Keratinocyte (primary cell): Measurements from ENCODE around the gene TLK1. TPM values are rescaled to one million over a fixed set of nuclear protein-coding genes. Genes with fewer than 3 reads are reported as not detected.

Source experiments
- DNase-seq: peaks from one replicate; pipeline ENCODE4 v3.0.0-alpha.2; 2011; ENCODE audit warnings: low read depth, missing footprints, low spot score
- FAIRE-seq: peaks from 2 replicates; lab custom pipeline; 2011; peaks lifted over from hg19 to GRCh38; lab: Jason Lieb, UNC
- H2AFZ ChIP-seq: 2 replicates; pipeline ENCODE4 v1.6.0; 2012; ENCODE audit warnings: low read length, control low read depth, inconsistent platforms; ENCODE audit not compliant: control insufficient read depth
- H3K27ac ChIP-seq: 2 replicates; pipeline ENCODE4 v1.5.1; 2011; ENCODE audit warnings: low read length; ENCODE audit not compliant: control insufficient read depth, insufficient read depth
- H3K27me3 ChIP-seq: 3 replicates; pipeline ENCODE4 v1.6.0; 2011; ENCODE audit warnings: low read length; ENCODE audit not compliant: control insufficient read depth, insufficient read depth; ENCODE audit errors: extremely low read depth
- H3K36me3 ChIP-seq, 2 experiments: 2 replicates in 1 of 2; 3 replicates in 1 of 2; pipeline ENCODE4 v1.5.1; 2011; ENCODE audit warnings: low read length in 2 of 2, mild to moderate bottlenecking in 1 of 2; ENCODE audit not compliant: control insufficient read depth in 2 of 2, insufficient read depth in 2 of 2; ENCODE audit errors: extremely low read depth in 1 of 2
- H3K4me1 ChIP-seq: 3 replicates; pipeline ENCODE4 v1.5.1; 2011; ENCODE audit warnings: low read length; ENCODE audit not compliant: control insufficient read depth, insufficient read depth; ENCODE audit errors: extremely low read depth
- H3K4me2 ChIP-seq: 3 replicates; pipeline ENCODE4 v1.6.0; 2011; ENCODE audit warnings: low read depth, low read length; ENCODE audit not compliant: control insufficient read depth, insufficient read depth; ENCODE audit errors: extremely low read depth
- H3K4me3 ChIP-seq, 3 experiments: fragments of 200-600 bp in 1 of 3; sonication (generic) in 1 of 3; 2 replicates in 2 of 3; 3 replicates in 1 of 3; pipeline ENCODE4 v1.5.1; 2011 to 2016; ENCODE audit warnings: low read length in 3 of 3, mild to moderate bottlenecking in 3 of 3, control low read depth in 2 of 3, inconsistent platforms in 1 of 3, low read depth in 1 of 3, mixed read lengths in 1 of 3, mixed run types in 1 of 3, moderate library complexity in 1 of 3; ENCODE audit not compliant: control insufficient read depth in 2 of 3, insufficient read depth in 2 of 3; ENCODE audit errors: extremely low read depth in 1 of 3
- H3K79me2 ChIP-seq: 2 replicates; pipeline ENCODE4 v1.6.0; 2012; ENCODE audit warnings: low read length; ENCODE audit not compliant: control insufficient read depth, insufficient read depth
- H3K9ac ChIP-seq: 3 replicates; pipeline ENCODE4 v1.6.0; 2011; ENCODE audit warnings: low read length; ENCODE audit not compliant: control insufficient read depth, insufficient read depth; ENCODE audit errors: extremely low read depth
- H3K9me1 ChIP-seq: 3 replicates; pipeline ENCODE4 v1.6.0; 2011; ENCODE audit warnings: low read length; ENCODE audit not compliant: control insufficient read depth, insufficient read depth; ENCODE audit errors: extremely low read depth
- H3K9me3 ChIP-seq: 2 replicates; pipeline ENCODE4 v1.5.1; 2012; ENCODE audit warnings: low read depth, low read length; ENCODE audit not compliant: control insufficient read depth
- H4K20me1 ChIP-seq: 3 replicates; pipeline ENCODE4 v1.6.0; 2011; ENCODE audit warnings: low read length; ENCODE audit not compliant: control insufficient read depth, insufficient read depth; ENCODE audit errors: extremely low read depth
- EZH2 ChIP-seq: IDR thresholded peaks from one replicate; pipeline ENCODE4 v1.6.1; 2012; ENCODE audit warnings: inconsistent platforms, mild to moderate bottlenecking, low read length, moderate library complexity
- dilution Hi-C: fragments of 300-500 bp; cut with MboI; formaldehyde crosslinking; loops from one replicate; pipeline ENCODE4 v1.7.0; 2020; ENCODE audit warnings: low sequenced_read_pairs; ENCODE audit not compliant: extremely low pct_ligation_motif_present
- polyA plus RNA-seq, 5 experiments: library from polyadenylated mRNA; depleted of rRNA in 3 of 5; stranded (reverse) in 3 of 5; stranded (forward) in 1 of 5; unstranded in 1 of 5; fragments of >200 nt; gene quantifications; 1 replicate in 1 of 5; 2 replicates in 3 of 5; 3 replicates in 1 of 5; pipeline versions ENCODE4 v1.2.1 to v1.2.3, GENCODE V29; 2011 to 2012; ENCODE audit warnings: missing spikeins in 2 of 5, low read depth in 1 of 5, low replicate concordance in 1 of 5
- TF ChIP-seq, protein P1 (sequence below), 3 experiments: IDR thresholded peaks in 1 of 3; conservative IDR thresholded peaks in 1 of 3; optimal IDR thresholded peaks in 1 of 3; 2 replicates in 2 of 3; 3 replicates in 1 of 3; pipeline versions ENCODE3 to v1.5.1; 2011; ENCODE audit warnings: low read length in 3 of 3, mild to moderate bottlenecking in 3 of 3, moderate library complexity in 2 of 3, control low read depth in 1 of 3, inconsistent platforms in 1 of 3; ENCODE audit not compliant: insufficient read depth in 2 of 3; ENCODE audit errors: extremely low read depth in 1 of 3

Gene TLK1
- polyA plus RNA-seq, 1 donor (not counting 4 experiments of a cell fraction or from before 2014, with no cell fraction given): 14.7 TPM

GRCh38 chr2:171102802-171103201 is 57.9 kb downstream of the TLK1 start:
- peaks cover 84% of the 10 kb centered on the region for H3K79me2 ChIP-seq
- H4K20me1 ChIP-seq: peaks cover 3% of the 10 kb centered on the region
- no peak for DNase-seq
- TF ChIP-seq, protein P1, sequence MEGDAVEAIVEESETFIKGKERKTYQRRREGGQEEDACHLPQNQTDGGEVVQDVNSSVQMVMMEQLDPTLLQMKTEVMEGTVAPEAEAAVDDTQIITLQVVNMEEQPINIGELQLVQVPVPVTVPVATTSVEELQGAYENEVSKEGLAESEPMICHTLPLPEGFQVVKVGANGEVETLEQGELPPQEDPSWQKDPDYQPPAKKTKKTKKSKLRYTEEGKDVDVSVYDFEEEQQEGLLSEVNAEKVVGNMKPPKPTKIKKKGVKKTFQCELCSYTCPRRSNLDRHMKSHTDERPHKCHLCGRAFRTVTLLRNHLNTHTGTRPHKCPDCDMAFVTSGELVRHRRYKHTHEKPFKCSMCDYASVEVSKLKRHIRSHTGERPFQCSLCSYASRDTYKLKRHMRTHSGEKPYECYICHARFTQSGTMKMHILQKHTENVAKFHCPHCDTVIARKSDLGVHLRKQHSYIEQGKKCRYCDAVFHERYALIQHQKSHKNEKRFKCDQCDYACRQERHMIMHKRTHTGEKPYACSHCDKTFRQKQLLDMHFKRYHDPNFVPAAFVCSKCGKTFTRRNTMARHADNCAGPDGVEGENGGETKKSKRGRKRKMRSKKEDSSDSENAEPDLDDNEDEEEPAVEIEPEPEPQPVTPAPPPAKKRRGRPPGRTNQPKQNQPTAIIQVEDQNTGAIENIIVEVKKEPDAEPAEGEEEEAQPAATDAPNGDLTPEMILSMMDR (optimal IDR thresholded peaks at IDR 0.05 in 1 of 3, IDR thresholded peaks at IDR 0.05 in 1 of 3, conservative IDR thresholded peaks at IDR 0.05 in 1 of 3; ENCODE audit: extremely low read depth in 1 of 3, insufficient read depth in 2 of 3, low read length in 3 of 3): no peak
- TF ChIP-seq EZH2: no peak
- peaks cover 0 to 6% of the 10 kb centered on the region in 2 experiments for H3K36me3 ChIP-seq
- peaks cover 1% of the 10 kb centered on the region for H3K9me3 ChIP-seq
- no peak overlapping the region for H3K9ac ChIP-seq
- H3K4me1 ChIP-seq: no peaks in the 10 kb centered on the region
- H3K27ac ChIP-seq: no peak overlapping the region
- dilution Hi-C loops: no loop called here
- no peaks in the 10 kb centered on the region for H3K27me3 ChIP-seq
- no peaks in the 10 kb centered on the region for H3K9me1 ChIP-seq
- H3K4me3 ChIP-seq: no peak overlapping the region
- no peak overlapping the region for H2AFZ ChIP-seq
- no peak overlapping the region for H3K4me2 ChIP-seq
- FAIRE-seq: no peak

- TF ChIP-seq, protein P1 (optimal IDR thresholded peaks at IDR 0.05 in 1 of 3, IDR thresholded peaks at IDR 0.05 in 1 of 3, conservative IDR thresholded peaks at IDR 0.05 in 1 of 3; ENCODE audit: extremely low read depth in 1 of 3, insufficient read depth in 2 of 3, low read length in 3 of 3): no peak
- no peak for TF ChIP-seq EZH2
- no peaks in the 10 kb centered on the region for H3K27me3 ChIP-seq
- H3K79me2 ChIP-seq: peaks cover 83% of the 10 kb centered on the region
- no peak for FAIRE-seq
- dilution Hi-C loops: no loop called here
- H3K9ac ChIP-seq: no peak overlapping the region
- H3K9me1 ChIP-seq: no peaks in the 10 kb centered on the region
- peaks cover 1% of the 10 kb centered on the region for H3K9me3 ChIP-seq
- no peak for DNase-seq
- no peak overlapping the region for H2AFZ ChIP-seq
- H3K4me1 ChIP-seq: no peaks in the 10 kb centered on the region
- H3K36me3 ChIP-seq: peaks cover 0 to 6% of the 10 kb centered on the region in 2 experiments
- peaks cover 3% of the 10 kb centered on the region for H4K20me1 ChIP-seq
- no peak overlapping the region for H3K4me2 ChIP-seq
- no peak overlapping the region for H3K4me3 ChIP-seq
- no peak overlapping the region for H3K27ac ChIP-seq
These were observed 60.3 kb downstream of the TLK1 start for GRCh38 chr2:171100370-171100769.
